ENCODE measurements around the gene SZT2. TPM values are rescaled to one million over a fixed set of nuclear protein-coding genes. Genes with fewer than 3 reads are reported as not detected.

SZT2 gene
- 188 and 198 TPM in 2 replicates for total RNA-seq (2013; cell fraction: nucleolus; rRNA removed)
- total RNA-seq (2014; rRNA removed) (16.5 and 18.0 TPM in 2 replicates), total RNA-seq (2014; rRNA removed; fragmentation: Illumina TruSeq; extraction: Trizol) (12.5 and 12.7 TPM in 2 replicates), total RNA-seq (2021) (33.8 and 38.3 TPM in 2 replicates), polyA plus RNA-seq (2011; rRNA removed) (6.0 and 10.7 TPM in 2 replicates), polyA plus RNA-seq (2014; fragmentation: Illumina TruSeq; extraction: Trizol) (11.1 and 16.5 TPM in 2 replicates), polyA plus RNA-seq (2014; fragmentation: Nextera tagmentation; extraction: Ambion mirVana) (1 to 10 TPM; 1.4 to 1.9 TPM), polyA plus RNA-seq (2014; rRNA removed) (23.8 and 27.3 TPM in 2 replicates), polyA plus RNA-seq (2016; fragmentation: Nextera tagmentation; extraction: Ambion mirVana) (10 to 100 TPM in 1 of 2 experiments, 1 to 10 TPM in 1; 10.0 to 12.6 TPM), polyA minus RNA-seq (2011; rRNA and poly(A)+ RNA removed) (42.5 and 57.0 TPM in 2 replicates), Bru-seq, nascent RNA (percentile 73 among the genes with signal in this experiment), BruChase-seq, experiment 1, labeled RNA remaining after a 6-hour chase (percentile 78 among the genes with signal in this experiment), BruChase-seq, experiment 2, labeled RNA remaining after a 2-hour chase (percentile 73 among the genes with signal in this experiment)
- 10.4 TPM for polyA plus RNA-seq (2011; ENCODE audit: low read depth)
- polyA plus RNA-seq (2011; cell fraction: cytosol; rRNA removed): 6.8 and 8.6 TPM in 2 replicates
- polyA plus RNA-seq (2011; cell fraction: nucleus; rRNA removed): 72.8 and 81.1 TPM in 2 replicates
- polyA plus RNA-seq (2012): 14.3 and 15.1 TPM in 2 replicates
- polyA minus RNA-seq (2011; cell fraction: cytosol; rRNA and poly(A)+ RNA removed): 7.5 and 8.1 TPM in 2 replicates
- 46.7 and 73.6 TPM in 2 replicates for polyA minus RNA-seq (2011; cell fraction: nucleus; rRNA and poly(A)+ RNA removed)
- long read RNA-seq, experiment 1: 0 reads
- long read RNA-seq, experiment 2, full-length matches to known transcripts: 2 of 6 reads
- long read RNA-seq, experiment 2, partial matches to known transcripts: 1 of 6 reads
- long read RNA-seq, experiment 2, other reads (novel, unspliced or antisense): 3 of 6 reads

DNA sequence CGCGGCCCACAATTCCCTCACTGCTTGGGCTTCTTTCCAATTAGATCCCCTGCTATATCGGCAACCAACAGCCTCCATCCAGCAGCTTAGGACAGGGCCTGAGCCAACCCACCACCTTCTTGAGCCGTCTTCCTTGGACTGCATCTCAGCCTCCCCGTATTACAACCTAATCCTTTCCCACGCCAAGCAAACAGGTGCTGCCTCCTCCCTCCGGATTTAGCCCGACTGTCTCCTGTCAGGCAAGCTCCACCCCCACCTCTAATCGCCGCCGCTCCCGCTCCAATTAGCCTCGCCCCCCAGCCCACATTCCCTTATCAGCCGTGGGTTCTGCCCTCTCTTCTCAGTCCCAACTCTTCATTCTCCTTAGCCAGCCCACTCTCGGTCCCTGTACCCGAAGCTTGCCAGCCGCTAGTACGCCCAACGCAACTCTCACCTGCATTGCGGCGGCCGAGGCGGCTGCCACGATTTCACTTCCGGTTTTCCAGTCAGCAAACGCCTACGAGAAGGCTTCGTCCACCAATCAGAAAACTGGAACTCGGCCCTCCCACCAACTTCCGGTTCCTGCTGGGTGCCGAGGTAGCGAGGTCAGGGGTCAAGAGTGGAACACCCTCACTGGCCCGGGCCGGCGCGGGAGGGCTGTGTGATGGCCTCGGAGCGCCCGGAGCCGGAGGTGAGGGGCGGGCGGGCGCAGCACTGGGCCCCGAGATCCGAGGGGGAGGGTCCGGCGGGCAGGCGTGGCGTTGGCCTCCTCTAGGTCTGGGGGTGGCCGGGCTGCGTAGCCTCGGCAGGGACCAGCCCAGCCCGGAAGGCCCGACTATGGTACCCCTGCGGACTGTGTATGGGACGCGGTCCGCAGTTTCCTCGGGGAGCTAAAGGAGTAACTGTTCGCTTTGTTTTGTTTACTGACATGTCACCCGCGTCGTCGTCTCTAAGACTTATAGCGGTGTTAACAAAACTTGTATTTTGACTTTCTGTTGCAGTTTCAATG, at the start of gene SZT2, which contains the start of gene MED8:
SZT2 (plus strand) TSS at position 574 of the 988 bp plus-strand sequence; CDS start at position 644, 70 bp downstream.
MED8 (minus strand) TSS at position 475 of the 988 bp plus-strand sequence; CDS start at position 439, 36 bp downstream.
- H3K36me3 ChIP-seq (ENCODE audit: control insufficient read depth in 2 of 2, insufficient read depth in 2 of 2, low read length in 1 of 2): peaks cover 1 to 19% of the 10 kb centered on the region in 2 experiments
- no peaks in the 10 kb centered on the region; the same call in 1 of the 2 replicates for H4K20me1 ChIP-seq (ENCODE audit: control insufficient read depth, insufficient read depth)
- in situ Hi-C loops (cut with MboI) (no loop called here), intact Hi-C loops (cut with micrococcal nuclease; ENCODE audit: unreplicated experiment) (loop anchor here (2.0 kb wide), 1 partner anchor 21 kb away; the partner anchor contains the start of gene ELOVL1)
- H2AFZ ChIP-seq (ENCODE audit: control insufficient read depth, low read depth, low read length): peak within 1 kb of the TSS; percentile 96
- H3K9ac ChIP-seq (ENCODE audit: control insufficient read depth, insufficient read depth, low read length): peak within 1 kb of the TSS; percentile 78
- WGBS (ENCODE audit: insufficient coverage, insufficient replicate concordance, low lambda C conversion rate, missing lambda C conversion rate): 1% methylated on average over 65 of the region's 65 CpGs
- peak within 1 kb of the TSS; percentile 82 for H3K27ac ChIP-seq (ENCODE audit: control insufficient read depth, insufficient read depth)
- peak within 1 kb of the TSS; percentile 93 for H3K4me2 ChIP-seq (ENCODE audit: control insufficient read depth, insufficient read depth)
- peak; percentile 97 for ATAC-seq
- H3K27me3 ChIP-seq (replicated peaks in 1 of 2; ENCODE audit: control insufficient read depth in 2 of 2, insufficient read depth in 2 of 2, low read length in 1 of 2): no peaks in the 10 kb centered on the region
- peak; percentile 86 for DNase-seq (ENCODE audit: low read depth, low spot score)
- RAD21 ChIA-PET (ENCODE audit: unreplicated experiment): interaction anchor here (0.6 to 3.4 kb wide), 11 partner anchors 11 to 163 kb away, joined by 3 to 19 read pairs (median 5); partner anchors contain the start of genes CDC20 and ELOVL1
- FAIRE-seq: peak; percentile 87
- peaks cover 18% of the 10 kb centered on the region for H3K4me1 ChIP-seq (ENCODE audit: control insufficient read depth, insufficient read depth, low read length)
- BruUV-seq (replicated peaks): TSS peak; percentile 77
- peaks cover 43% of the 10 kb centered on the region for H3K79me2 ChIP-seq (ENCODE audit: control insufficient read depth, insufficient read depth, low read length)
- CTCF ChIA-PET: interaction anchor here (1.0 to 3.0 kb wide), 15 partner anchors 9 to 316 kb away, joined by 3 to 14 read pairs (median 4); partner anchors contain the start of genes CDC20 and ELOVL1
- H3K4me3 ChIP-seq: peak within 1 kb of the TSS; percentile 87
- H3K9me3 ChIP-seq (replicated peaks; ENCODE audit: control insufficient read depth, insufficient read depth, low read length): no peaks in the 10 kb centered on the region
- POLR2A ChIA-PET: interaction anchor here (0.6 to 4.5 kb wide), 11 partner anchors 12 to 192 kb away, joined by 3 to 15 read pairs (median 4); partner anchors contain the start of genes CDC20 and ELOVL1
- SMC1A ChIA-PET (ENCODE audit: uncharacterized antibody, unreplicated experiment): interaction anchor here (0.5 to 3.3 kb wide), 14 partner anchors 10 to 631 kb away, joined by 3 to 14 read pairs (median 3); partner anchors contain the start of genes CDC20 and ELOVL1
- TF ChIP-seq HCFC1 (IDR thresholded peaks at IDR 0.05; ENCODE audit: low read length) (peak; percentile 57), HDAC2 (IDR thresholded peaks at IDR 0.05) (no peak), SMC3 (IDR thresholded peaks at IDR 0.05; ENCODE audit: borderline replicate concordance, low read length) (no peak), POLR2AphosphoS5 (IDR thresholded peaks at IDR 0.05; ENCODE audit: low read length) (peak; percentile 80), SUPT20H (IDR thresholded peaks at IDR 0.05; ENCODE audit: borderline replicate concordance, control insufficient read depth, low read depth, low read length) (no peak), NR2C1 (IDR thresholded peaks at IDR 0.05) (peak; percentile 98), HDGF (IDR thresholded peaks at IDR 0.05) (peak; percentile 90), BMI1 (IDR thresholded peaks at IDR 0.05; ENCODE audit: borderline replicate concordance) (no peak), CHD1 (IDR thresholded peaks at IDR 0.05; ENCODE audit: low read depth, low read length) (no peak), CEBPB (IDR thresholded peaks at IDR 0.05; ENCODE audit: borderline replicate concordance in 1 of 2, low read depth in 2 of 2, low read length in 2 of 2) (no peak), BHLHE40 (IDR thresholded peaks at IDR 0.05; ENCODE audit: borderline replicate concordance in 1 of 2, low read depth in 2 of 2, low read length in 1 of 2) (peak; percentile 50 to 74; a peak in 3 of 4 replicates)
- TF ChIP-seq, protein P1, sequence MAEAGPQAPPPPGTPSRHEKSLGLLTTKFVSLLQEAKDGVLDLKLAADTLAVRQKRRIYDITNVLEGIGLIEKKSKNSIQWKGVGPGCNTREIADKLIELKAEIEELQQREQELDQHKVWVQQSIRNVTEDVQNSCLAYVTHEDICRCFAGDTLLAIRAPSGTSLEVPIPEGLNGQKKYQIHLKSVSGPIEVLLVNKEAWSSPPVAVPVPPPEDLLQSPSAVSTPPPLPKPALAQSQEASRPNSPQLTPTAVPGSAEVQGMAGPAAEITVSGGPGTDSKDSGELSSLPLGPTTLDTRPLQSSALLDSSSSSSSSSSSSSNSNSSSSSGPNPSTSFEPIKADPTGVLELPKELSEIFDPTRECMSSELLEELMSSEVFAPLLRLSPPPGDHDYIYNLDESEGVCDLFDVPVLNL (IDR thresholded peaks at IDR 0.05; ENCODE audit: low read depth, low read length): no peak
- TF ChIP-seq, protein P2, sequence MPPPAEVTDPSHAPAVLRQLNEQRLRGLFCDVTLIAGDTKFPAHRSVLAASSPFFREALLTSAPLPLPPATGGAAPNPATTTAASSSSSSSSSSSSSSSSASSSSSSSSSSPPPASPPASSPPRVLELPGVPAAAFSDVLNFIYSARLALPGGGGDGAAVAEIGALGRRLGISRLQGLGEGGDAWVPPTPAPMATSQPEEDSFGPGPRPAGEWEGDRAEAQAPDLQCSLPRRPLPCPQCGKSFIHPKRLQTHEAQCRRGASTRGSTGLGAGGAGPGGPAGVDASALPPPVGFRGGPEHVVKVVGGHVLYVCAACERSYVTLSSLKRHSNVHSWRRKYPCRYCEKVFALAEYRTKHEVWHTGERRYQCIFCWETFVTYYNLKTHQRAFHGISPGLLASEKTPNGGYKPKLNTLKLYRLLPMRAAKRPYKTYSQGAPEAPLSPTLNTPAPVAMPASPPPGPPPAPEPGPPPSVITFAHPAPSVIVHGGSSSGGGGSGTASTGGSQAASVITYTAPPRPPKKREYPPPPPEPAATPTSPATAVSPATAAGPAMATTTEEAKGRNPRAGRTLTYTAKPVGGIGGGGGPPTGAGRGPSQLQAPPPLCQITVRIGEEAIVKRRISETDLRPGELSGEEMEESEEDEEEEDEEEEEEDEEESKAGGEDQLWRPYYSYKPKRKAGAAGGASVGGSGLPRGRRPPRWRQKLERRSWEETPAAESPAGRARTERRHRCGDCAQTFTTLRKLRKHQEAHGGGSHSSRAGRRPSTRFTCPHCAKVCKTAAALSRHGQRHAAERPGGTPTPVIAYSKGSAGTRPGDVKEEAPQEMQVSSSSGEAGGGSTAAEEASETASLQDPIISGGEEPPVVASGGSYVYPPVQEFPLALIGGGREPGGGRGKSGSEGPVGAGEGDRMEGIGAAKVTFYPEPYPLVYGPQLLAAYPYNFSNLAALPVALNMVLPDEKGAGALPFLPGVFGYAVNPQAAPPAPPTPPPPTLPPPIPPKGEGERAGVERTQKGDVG (CRISPR knock-in tag; IDR thresholded peaks at IDR 0.05): no peak

All from GM12878 (cell line).